Neural crest cell (in vitro differentiated cells): ENCODE data around the gene ALG3. TPM values are rescaled to one million over a fixed set of nuclear protein-coding genes. Genes with fewer than 3 reads are reported as not detected.

ENCODE experiments used
- DNase-seq: peaks from one replicate; pipeline ENCODE4 v3.0.0; 2021; ENCODE audit warnings: low read depth, mixed read lengths, low spot score
- H3K27ac Mint-ChIP-seq: one replicate; pipeline ENCODE4 v1.8.0; 2021; ENCODE audit warnings: mild to moderate bottlenecking, mixed read lengths; ENCODE audit not compliant: unreplicated experiment
- H3K27me3 Mint-ChIP-seq: 2 replicates; pipeline ENCODE4 v1.8.0; 2021; ENCODE audit warnings: low read depth, mild to moderate bottlenecking, mixed read lengths
- H3K36me3 Mint-ChIP-seq: 2 replicates; pipeline ENCODE4 v1.8.0; 2021; ENCODE audit warnings: low read depth, mild to moderate bottlenecking, mixed read lengths
- H3K4me1 Mint-ChIP-seq: 2 replicates; pipeline ENCODE4 v1.8.0; 2021; ENCODE audit warnings: mixed read lengths
- H3K4me3 Mint-ChIP-seq: one replicate; pipeline ENCODE4 v1.8.0; 2021; ENCODE audit warnings: mild to moderate bottlenecking, mixed read lengths
- H3K9me3 Mint-ChIP-seq: 2 replicates; pipeline ENCODE4 v1.8.0; 2021; ENCODE audit warnings: mixed read lengths
- CTCF ChIP-seq: fragments of 200-600 bp; sonication (generic); conservative IDR thresholded peaks from 2 replicates; pipeline ENCODE4 v1.5.0; 2021; ENCODE audit warnings: antibody characterized with exemption, mild to moderate bottlenecking
- total RNA-seq: library from RNA; stranded (reverse); gene quantifications from 2 replicates; pipeline ENCODE4 v1.2.1, GENCODE V29; 2021

Gene ALG3
- total RNA-seq, 1 donor from 2014 or later, result 32.0 TPM

DNA sequence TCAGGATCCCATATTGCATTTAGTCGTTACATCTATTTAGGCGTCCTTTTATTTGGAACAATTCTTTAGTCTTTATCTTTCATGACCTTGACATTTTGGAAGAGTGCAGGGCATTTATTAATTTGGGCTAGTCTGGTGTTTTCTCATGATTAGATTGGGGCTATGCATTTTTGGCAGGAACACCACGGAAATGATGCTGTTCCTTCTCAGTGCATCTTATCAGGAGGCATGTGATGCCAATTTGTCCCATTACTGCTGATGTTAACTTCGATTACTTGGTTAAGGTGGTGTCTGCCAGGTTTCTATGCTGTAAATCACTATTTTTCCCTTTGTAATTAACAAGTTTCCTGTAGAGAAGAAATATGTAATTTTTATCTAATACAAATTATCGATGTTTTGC, 37.5 kb downstream of the ALG3 start:
- TF ChIP-seq CTCF, result no peak
- Mint-ChIP-seq H3K27ac (no peak overlapping the region), H3K4me1 (no peaks in the 10 kb centered on the region), H3K36me3 (no peaks in the 10 kb centered on the region), H3K9me3 (no peaks in the 10 kb centered on the region), H3K27me3 (peaks cover 46% of the 10 kb centered on the region), H3K4me3 (no peak overlapping the region)
- no peak for DNase-seq

GRCh38 chr3:184209146-184209923, 39.4 kb downstream of the ALG3 start:
- Mint-ChIP-seq H3K4me1 (no peaks in the 10 kb centered on the region), H3K27me3 (peaks cover 47% of the 10 kb centered on the region)
- no peak for DNase-seq

DNA sequence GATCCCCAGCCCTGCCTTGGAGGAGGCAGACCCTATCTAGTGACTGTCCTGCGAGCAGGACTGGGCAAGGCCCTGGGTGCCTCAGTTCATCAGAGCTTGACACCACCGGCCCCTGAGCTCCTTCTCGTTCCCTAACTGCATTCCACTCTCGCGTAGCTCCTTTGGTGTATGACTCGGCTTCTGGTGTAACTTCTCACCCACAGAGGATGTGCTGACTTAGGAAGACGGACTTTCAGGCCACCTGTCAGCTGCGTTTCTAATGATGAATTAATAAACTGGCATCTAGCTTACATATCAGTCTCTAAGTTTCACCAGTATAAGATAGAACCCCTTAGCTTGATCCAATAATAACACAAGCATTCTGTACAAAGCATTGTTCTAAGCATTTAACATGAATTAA, 45.2 kb downstream of the ALG3 start:
- H3K4me1 Mint-ChIP-seq, result no peaks in the 10 kb centered on the region
- no peak for DNase-seq
- peaks cover 21% of the 10 kb centered on the region for H3K27me3 Mint-ChIP-seq
- TF ChIP-seq CTCF, result no peak
- H3K27ac Mint-ChIP-seq, result no peak overlapping the region
- no peaks in the 10 kb centered on the region for H3K9me3 Mint-ChIP-seq
- no peak overlapping the region for H3K4me3 Mint-ChIP-seq
- no peaks in the 10 kb centered on the region for H3K36me3 Mint-ChIP-seq

More at GRCh38 chr3:184209146-184209923, 39.4 kb downstream of the ALG3 start:
- no peak overlapping the region for H3K4me3 Mint-ChIP-seq
- no peaks in the 10 kb centered on the region for H3K36me3 Mint-ChIP-seq
- H3K9me3 Mint-ChIP-seq, result no peaks in the 10 kb centered on the region
- no peak for TF ChIP-seq CTCF
- no peak overlapping the region for H3K27ac Mint-ChIP-seq

GRCh38 chr3:184200825-184201224, 47.9 kb downstream of the ALG3 start:
- DNase-seq, result no peak
- no peak overlapping the region for H3K27ac Mint-ChIP-seq
- H3K4me1 Mint-ChIP-seq, result no peaks in the 10 kb centered on the region
- H3K9me3 Mint-ChIP-seq, result no peaks in the 10 kb centered on the region
- peaks cover 4% of the 10 kb centered on the region for H3K27me3 Mint-ChIP-seq
- TF ChIP-seq CTCF, result no peak
- H3K4me3 Mint-ChIP-seq, result no peak overlapping the region
- no peaks in the 10 kb centered on the region for H3K36me3 Mint-ChIP-seq

DNA sequence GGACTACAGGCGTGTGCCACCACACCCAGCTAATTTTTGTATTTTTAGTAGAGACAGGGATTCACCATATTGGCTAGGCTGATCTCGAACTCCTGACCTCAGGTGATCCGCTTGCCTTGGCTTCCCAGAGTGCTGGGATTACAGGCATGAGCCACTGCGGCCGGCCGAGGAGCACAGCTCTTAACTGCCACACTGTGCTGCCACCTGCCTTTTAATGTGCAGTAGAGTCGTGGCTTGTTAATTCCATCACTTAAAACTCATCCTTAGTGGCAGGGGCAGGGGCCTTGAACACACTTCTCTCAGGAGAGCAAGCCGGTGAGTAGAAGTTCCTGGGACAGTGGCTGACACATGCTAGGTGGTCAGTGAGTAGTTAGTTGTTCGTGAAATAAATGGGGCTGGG, 50.3 kb downstream of the ALG3 start:
- no peak overlapping the region for H3K27ac Mint-ChIP-seq
- no peak overlapping the region for H3K4me3 Mint-ChIP-seq

More for the DNA sequence above, 50.3 kb downstream of the ALG3 start:
- Mint-ChIP-seq H3K27me3 (no peaks in the 10 kb centered on the region), H3K36me3 (no peaks in the 10 kb centered on the region), H3K9me3 (no peaks in the 10 kb centered on the region), H3K4me1 (no peaks in the 10 kb centered on the region)
- no peak for TF ChIP-seq CTCF
- no peak for DNase-seq
